Keratinocyte (primary cell): ENCODE measurements around the gene SAMD10. TPM values are rescaled to one million over a fixed set of nuclear protein-coding genes. Genes with fewer than 3 reads are reported as not detected.

Source experiments
- DNase-seq: peaks from one replicate; pipeline ENCODE4 v3.0.0-alpha.2; 2011; ENCODE audit warnings: low read depth, missing footprints, low spot score
- FAIRE-seq: peaks from 2 replicates; lab custom pipeline; 2011; peaks lifted over from hg19 to GRCh38; lab: Jason Lieb, UNC
- H2AFZ ChIP-seq: 2 replicates; pipeline ENCODE4 v1.6.0; 2012; ENCODE audit warnings: low read length, control low read depth, inconsistent platforms; ENCODE audit not compliant: control insufficient read depth
- H3K27ac ChIP-seq: 2 replicates; pipeline ENCODE4 v1.5.1; 2011; ENCODE audit warnings: low read length; ENCODE audit not compliant: control insufficient read depth, insufficient read depth
- H3K27me3 ChIP-seq: 3 replicates; pipeline ENCODE4 v1.6.0; 2011; ENCODE audit warnings: low read length; ENCODE audit not compliant: control insufficient read depth, insufficient read depth; ENCODE audit errors: extremely low read depth
- H3K36me3 ChIP-seq, 2 experiments: 2 replicates in 1 of 2; 3 replicates in 1 of 2; pipeline ENCODE4 v1.5.1; 2011; ENCODE audit warnings: low read length in 2 of 2, mild to moderate bottlenecking in 1 of 2; ENCODE audit not compliant: control insufficient read depth in 2 of 2, insufficient read depth in 2 of 2; ENCODE audit errors: extremely low read depth in 1 of 2
- H3K4me1 ChIP-seq: 3 replicates; pipeline ENCODE4 v1.5.1; 2011; ENCODE audit warnings: low read length; ENCODE audit not compliant: control insufficient read depth, insufficient read depth; ENCODE audit errors: extremely low read depth
- H3K4me2 ChIP-seq: 3 replicates; pipeline ENCODE4 v1.6.0; 2011; ENCODE audit warnings: low read depth, low read length; ENCODE audit not compliant: control insufficient read depth, insufficient read depth; ENCODE audit errors: extremely low read depth
- H3K4me3 ChIP-seq, 3 experiments: fragments of 200-600 bp in 1 of 3; sonication (generic) in 1 of 3; 2 replicates in 2 of 3; 3 replicates in 1 of 3; pipeline ENCODE4 v1.5.1; 2011 to 2016; ENCODE audit warnings: low read length in 3 of 3, mild to moderate bottlenecking in 3 of 3, control low read depth in 2 of 3, inconsistent platforms in 1 of 3, low read depth in 1 of 3, mixed read lengths in 1 of 3, mixed run types in 1 of 3, moderate library complexity in 1 of 3; ENCODE audit not compliant: control insufficient read depth in 2 of 3, insufficient read depth in 2 of 3; ENCODE audit errors: extremely low read depth in 1 of 3
- H3K79me2 ChIP-seq: 2 replicates; pipeline ENCODE4 v1.6.0; 2012; ENCODE audit warnings: low read length; ENCODE audit not compliant: control insufficient read depth, insufficient read depth
- H3K9ac ChIP-seq: 3 replicates; pipeline ENCODE4 v1.6.0; 2011; ENCODE audit warnings: low read length; ENCODE audit not compliant: control insufficient read depth, insufficient read depth; ENCODE audit errors: extremely low read depth
- H3K9me1 ChIP-seq: 3 replicates; pipeline ENCODE4 v1.6.0; 2011; ENCODE audit warnings: low read length; ENCODE audit not compliant: control insufficient read depth, insufficient read depth; ENCODE audit errors: extremely low read depth
- H3K9me3 ChIP-seq: 2 replicates; pipeline ENCODE4 v1.5.1; 2012; ENCODE audit warnings: low read depth, low read length; ENCODE audit not compliant: control insufficient read depth
- H4K20me1 ChIP-seq: 3 replicates; pipeline ENCODE4 v1.6.0; 2011; ENCODE audit warnings: low read length; ENCODE audit not compliant: control insufficient read depth, insufficient read depth; ENCODE audit errors: extremely low read depth
- EZH2 ChIP-seq: IDR thresholded peaks from one replicate; pipeline ENCODE4 v1.6.1; 2012; ENCODE audit warnings: inconsistent platforms, mild to moderate bottlenecking, low read length, moderate library complexity
- dilution Hi-C: fragments of 300-500 bp; cut with MboI; formaldehyde crosslinking; loops from one replicate; pipeline ENCODE4 v1.7.0; 2020; ENCODE audit warnings: low sequenced_read_pairs; ENCODE audit not compliant: extremely low pct_ligation_motif_present
- polyA plus RNA-seq, 5 experiments: library from polyadenylated mRNA; depleted of rRNA in 3 of 5; stranded (reverse) in 3 of 5; stranded (forward) in 1 of 5; unstranded in 1 of 5; fragments of >200 nt; gene quantifications; 1 replicate in 1 of 5; 2 replicates in 3 of 5; 3 replicates in 1 of 5; pipeline versions ENCODE4 v1.2.1 to v1.2.3, GENCODE V29; 2011 to 2012; ENCODE audit warnings: missing spikeins in 2 of 5, low read depth in 1 of 5, low replicate concordance in 1 of 5
- TF ChIP-seq, protein P1 (sequence below), 3 experiments: IDR thresholded peaks in 1 of 3; conservative IDR thresholded peaks in 1 of 3; optimal IDR thresholded peaks in 1 of 3; 2 replicates in 2 of 3; 3 replicates in 1 of 3; pipeline versions ENCODE3 to v1.5.1; 2011; ENCODE audit warnings: low read length in 3 of 3, mild to moderate bottlenecking in 3 of 3, moderate library complexity in 2 of 3, control low read depth in 1 of 3, inconsistent platforms in 1 of 3; ENCODE audit not compliant: insufficient read depth in 2 of 3; ENCODE audit errors: extremely low read depth in 1 of 3

SAMD10 gene
- polyA plus RNA-seq, 1 donor (not counting 4 experiments of a cell fraction or from before 2014, with no cell fraction given): 0.45 TPM

DNA sequence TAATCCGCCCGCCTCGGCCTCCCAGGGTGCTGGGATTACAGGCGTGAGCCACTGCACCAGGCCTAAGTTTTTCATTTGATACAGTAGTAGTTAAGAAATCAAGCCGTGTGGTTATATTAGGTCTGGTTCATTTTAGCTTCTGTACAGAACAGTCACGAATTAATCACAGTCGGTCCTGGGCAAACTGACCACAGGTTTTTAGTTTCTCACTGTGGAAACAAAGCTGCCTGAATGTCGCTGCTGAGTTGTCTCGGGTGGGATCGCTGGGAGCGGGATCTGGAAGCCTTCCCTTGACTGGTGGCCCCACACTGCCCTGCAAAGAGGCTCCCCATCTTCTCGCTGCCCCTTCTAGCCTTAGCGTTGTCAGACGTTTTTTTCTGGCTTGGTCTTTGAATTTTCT lies 41.8 kb downstream of the SAMD10 start:
- DNase-seq: no peak
- Histone ChIP-seq H3K4me1 (peaks cover 6% of the 10 kb centered on the region), H3K9me3 (no peaks in the 10 kb centered on the region), H4K20me1 (peaks cover 14% of the 10 kb centered on the region), H3K4me2 (no peak overlapping the region), H2AFZ (no peak overlapping the region), H3K9me1 (no peaks in the 10 kb centered on the region), H3K27ac (no peak overlapping the region), H3K79me2 (peaks cover 36% of the 10 kb centered on the region), H3K36me3 (peaks cover 29 to 35% of the 10 kb centered on the region in 2 experiments), H3K27me3 (no peaks in the 10 kb centered on the region), H3K9ac (no peak overlapping the region), H3K4me3 (no peak overlapping the region)
- dilution Hi-C loops: no loop called here
- no peak for FAIRE-seq
- no peak for TF ChIP-seq EZH2
- TF ChIP-seq, protein P1, sequence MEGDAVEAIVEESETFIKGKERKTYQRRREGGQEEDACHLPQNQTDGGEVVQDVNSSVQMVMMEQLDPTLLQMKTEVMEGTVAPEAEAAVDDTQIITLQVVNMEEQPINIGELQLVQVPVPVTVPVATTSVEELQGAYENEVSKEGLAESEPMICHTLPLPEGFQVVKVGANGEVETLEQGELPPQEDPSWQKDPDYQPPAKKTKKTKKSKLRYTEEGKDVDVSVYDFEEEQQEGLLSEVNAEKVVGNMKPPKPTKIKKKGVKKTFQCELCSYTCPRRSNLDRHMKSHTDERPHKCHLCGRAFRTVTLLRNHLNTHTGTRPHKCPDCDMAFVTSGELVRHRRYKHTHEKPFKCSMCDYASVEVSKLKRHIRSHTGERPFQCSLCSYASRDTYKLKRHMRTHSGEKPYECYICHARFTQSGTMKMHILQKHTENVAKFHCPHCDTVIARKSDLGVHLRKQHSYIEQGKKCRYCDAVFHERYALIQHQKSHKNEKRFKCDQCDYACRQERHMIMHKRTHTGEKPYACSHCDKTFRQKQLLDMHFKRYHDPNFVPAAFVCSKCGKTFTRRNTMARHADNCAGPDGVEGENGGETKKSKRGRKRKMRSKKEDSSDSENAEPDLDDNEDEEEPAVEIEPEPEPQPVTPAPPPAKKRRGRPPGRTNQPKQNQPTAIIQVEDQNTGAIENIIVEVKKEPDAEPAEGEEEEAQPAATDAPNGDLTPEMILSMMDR (optimal IDR thresholded peaks at IDR 0.05 in 1 of 3, IDR thresholded peaks at IDR 0.05 in 1 of 3, conservative IDR thresholded peaks at IDR 0.05 in 1 of 3; ENCODE audit: extremely low read depth in 1 of 3, insufficient read depth in 2 of 3, low read length in 3 of 3): no peak

DNA sequence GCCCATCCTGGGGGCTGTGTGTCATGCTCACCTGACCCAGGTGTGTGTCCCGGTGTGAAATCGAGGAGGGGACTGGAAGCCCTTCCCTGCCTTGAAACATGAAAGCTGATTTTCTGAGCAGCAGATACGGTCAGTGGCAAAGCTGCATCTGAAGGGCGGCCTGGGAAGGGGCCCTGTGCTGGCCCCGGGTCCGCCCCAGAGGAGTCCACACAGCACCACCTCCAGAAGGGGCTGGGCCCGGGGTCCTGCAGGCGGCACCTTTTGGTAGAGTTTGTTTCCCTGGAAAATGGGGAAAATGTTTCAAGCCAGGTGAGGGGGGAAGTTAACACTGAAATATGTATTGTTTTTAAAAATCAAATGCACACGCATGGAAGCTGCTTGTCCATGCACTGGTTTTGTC lies 44.0 kb downstream of the SAMD10 start:
- Histone ChIP-seq H3K27ac (no peak overlapping the region), H3K4me2 (no peak overlapping the region), H3K9ac (no peak overlapping the region), H3K36me3 (peaks cover 42 to 47% of the 10 kb centered on the region in 2 experiments), H4K20me1 (peaks cover 15% of the 10 kb centered on the region), H3K27me3 (no peaks in the 10 kb centered on the region), H3K9me1 (no peaks in the 10 kb centered on the region), H3K9me3 (no peaks in the 10 kb centered on the region), H3K79me2 (peaks cover 57% of the 10 kb centered on the region), H3K4me1 (no peaks in the 10 kb centered on the region), H3K4me3 (no peak overlapping the region), H2AFZ (no peak overlapping the region)
- TF ChIP-seq, protein P1 (optimal IDR thresholded peaks at IDR 0.05 in 1 of 3, IDR thresholded peaks at IDR 0.05 in 1 of 3, conservative IDR thresholded peaks at IDR 0.05 in 1 of 3; ENCODE audit: extremely low read depth in 1 of 3, insufficient read depth in 2 of 3, low read length in 3 of 3): no peak
- TF ChIP-seq EZH2: no peak
- no peak for DNase-seq
- dilution Hi-C loops: no loop called here
- FAIRE-seq: no peak
